Measurements from ENCODE around the gene TNRC6C. TPM values are rescaled to one million over a fixed set of nuclear protein-coding genes. Genes with fewer than 3 reads are reported as not detected.

The TNRC6C gene
- total and polyA plus RNA-seq, 2 of the 13 experiments (the other 11 are each of a cell fraction or from before 2014, with no cell fraction given), result 0.66 to 4.9 TPM

DNA sequence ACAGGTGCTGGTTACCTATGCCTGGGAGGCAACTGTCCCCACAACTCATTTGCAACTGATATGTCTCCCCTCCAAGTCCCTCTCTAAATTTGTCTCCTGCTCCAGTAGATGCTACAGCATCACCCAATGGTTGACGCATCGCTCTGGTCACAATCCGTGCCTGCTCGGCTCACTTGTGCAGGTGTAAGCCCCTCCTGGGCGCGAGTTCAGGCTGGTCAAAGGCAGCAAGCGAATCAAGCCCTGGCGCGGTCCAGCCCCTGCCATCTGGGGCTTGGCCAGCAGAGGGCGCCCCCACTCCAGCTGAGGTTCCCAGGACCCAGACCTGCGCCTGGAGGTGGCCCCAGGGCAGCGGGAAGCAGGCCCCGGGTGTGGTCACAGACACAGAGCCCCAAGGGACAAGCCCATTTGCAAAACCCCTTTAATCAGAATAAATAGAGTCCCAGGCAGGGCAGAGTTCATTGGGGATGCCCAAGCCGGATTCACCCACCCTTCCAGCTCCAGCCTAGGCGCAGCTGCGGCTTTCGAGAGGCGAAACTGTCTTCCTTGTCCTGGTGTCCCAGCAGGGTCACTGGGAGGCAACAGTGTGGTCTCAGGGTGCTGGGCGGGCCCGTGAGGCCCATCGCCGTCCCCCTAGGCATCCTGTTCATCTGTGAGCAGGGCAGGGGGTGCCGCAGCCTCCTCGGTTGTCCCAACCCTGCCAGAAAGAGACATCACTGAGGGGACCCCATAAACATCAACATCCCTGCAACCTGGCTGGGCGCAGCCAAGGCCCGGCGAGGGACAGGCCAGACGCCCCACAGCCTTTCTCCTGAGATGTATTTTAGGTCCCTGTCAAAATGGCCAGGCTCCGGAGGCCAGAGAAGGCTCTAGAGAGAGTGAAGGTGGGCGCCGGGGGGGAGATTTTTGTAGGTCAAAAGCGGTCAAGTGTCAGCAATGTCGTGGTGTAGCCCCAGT, 154.3 kb downstream of the TNRC6C start (continued):
- TF ChIP-seq GABPB1 (CRISPR knock-in tag; IDR thresholded peaks at IDR 0.05) (peak; percentile 62; the same call in 1 of the 2 replicates), HNF4G (IDR thresholded peaks at IDR 0.05; ENCODE audit: borderline replicate concordance, low read depth, low read length) (no peak), HNF4G (CRISPR knock-in tag; IDR thresholded peaks at IDR 0.05; ENCODE audit: borderline replicate concordance, low read depth) (no peak), SMAD3 (CRISPR knock-in tag; IDR thresholded peaks at IDR 0.05) (peak; percentile 74; the same call in 1 of the 2 replicates), DPF2 (CRISPR knock-in tag; IDR thresholded peaks at IDR 0.05; ENCODE audit: borderline replicate concordance, low read depth) (no peak), ZNF263 (CRISPR knock-in tag; IDR thresholded peaks at IDR 0.05) (peak; percentile 70), DNMT1 (CRISPR knock-in tag; IDR thresholded peaks at IDR 0.05) (no peak; the same call in 1 of the 2 replicates), ZNF121 (CRISPR knock-in tag; IDR thresholded peaks at IDR 0.05) (no peak), FOSL2 (CRISPR knock-in tag; IDR thresholded peaks at IDR 0.05) (0 out of 2 replicates have a peak, but pooled peaks have one; percentile 37), AKAP8 (CRISPR knock-in tag; IDR thresholded peaks at IDR 0.05) (no peak), HIVEP1 (CRISPR knock-in tag; IDR thresholded peaks at IDR 0.05) (0 out of 2 replicates have a peak, but pooled peaks have one; percentile 6), ZNF138 (CRISPR knock-in tag; IDR thresholded peaks at IDR 0.05; ENCODE audit: low read depth) (peak; percentile 74; the same call in 1 of the 2 replicates)
- TF ChIP-seq, protein P1, sequence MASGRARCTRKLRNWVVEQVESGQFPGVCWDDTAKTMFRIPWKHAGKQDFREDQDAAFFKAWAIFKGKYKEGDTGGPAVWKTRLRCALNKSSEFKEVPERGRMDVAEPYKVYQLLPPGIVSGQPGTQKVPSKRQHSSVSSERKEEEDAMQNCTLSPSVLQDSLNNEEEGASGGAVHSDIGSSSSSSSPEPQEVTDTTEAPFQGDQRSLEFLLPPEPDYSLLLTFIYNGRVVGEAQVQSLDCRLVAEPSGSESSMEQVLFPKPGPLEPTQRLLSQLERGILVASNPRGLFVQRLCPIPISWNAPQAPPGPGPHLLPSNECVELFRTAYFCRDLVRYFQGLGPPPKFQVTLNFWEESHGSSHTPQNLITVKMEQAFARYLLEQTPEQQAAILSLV (CRISPR knock-in tag; IDR thresholded peaks at IDR 0.05; ENCODE audit: borderline replicate concordance), result peak; percentile 61; the same call in 1 of the 2 replicates
- TF ChIP-seq, protein P2, sequence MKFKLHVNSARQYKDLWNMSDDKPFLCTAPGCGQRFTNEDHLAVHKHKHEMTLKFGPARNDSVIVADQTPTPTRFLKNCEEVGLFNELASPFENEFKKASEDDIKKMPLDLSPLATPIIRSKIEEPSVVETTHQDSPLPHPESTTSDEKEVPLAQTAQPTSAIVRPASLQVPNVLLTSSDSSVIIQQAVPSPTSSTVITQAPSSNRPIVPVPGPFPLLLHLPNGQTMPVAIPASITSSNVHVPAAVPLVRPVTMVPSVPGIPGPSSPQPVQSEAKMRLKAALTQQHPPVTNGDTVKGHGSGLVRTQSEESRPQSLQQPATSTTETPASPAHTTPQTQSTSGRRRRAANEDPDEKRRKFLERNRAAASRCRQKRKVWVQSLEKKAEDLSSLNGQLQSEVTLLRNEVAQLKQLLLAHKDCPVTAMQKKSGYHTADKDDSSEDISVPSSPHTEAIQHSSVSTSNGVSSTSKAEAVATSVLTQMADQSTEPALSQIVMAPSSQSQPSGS (CRISPR knock-in tag; IDR thresholded peaks at IDR 0.05), result peak; percentile 50; the same call in 1 of the 2 replicates
- TF ChIP-seq, protein P3, sequence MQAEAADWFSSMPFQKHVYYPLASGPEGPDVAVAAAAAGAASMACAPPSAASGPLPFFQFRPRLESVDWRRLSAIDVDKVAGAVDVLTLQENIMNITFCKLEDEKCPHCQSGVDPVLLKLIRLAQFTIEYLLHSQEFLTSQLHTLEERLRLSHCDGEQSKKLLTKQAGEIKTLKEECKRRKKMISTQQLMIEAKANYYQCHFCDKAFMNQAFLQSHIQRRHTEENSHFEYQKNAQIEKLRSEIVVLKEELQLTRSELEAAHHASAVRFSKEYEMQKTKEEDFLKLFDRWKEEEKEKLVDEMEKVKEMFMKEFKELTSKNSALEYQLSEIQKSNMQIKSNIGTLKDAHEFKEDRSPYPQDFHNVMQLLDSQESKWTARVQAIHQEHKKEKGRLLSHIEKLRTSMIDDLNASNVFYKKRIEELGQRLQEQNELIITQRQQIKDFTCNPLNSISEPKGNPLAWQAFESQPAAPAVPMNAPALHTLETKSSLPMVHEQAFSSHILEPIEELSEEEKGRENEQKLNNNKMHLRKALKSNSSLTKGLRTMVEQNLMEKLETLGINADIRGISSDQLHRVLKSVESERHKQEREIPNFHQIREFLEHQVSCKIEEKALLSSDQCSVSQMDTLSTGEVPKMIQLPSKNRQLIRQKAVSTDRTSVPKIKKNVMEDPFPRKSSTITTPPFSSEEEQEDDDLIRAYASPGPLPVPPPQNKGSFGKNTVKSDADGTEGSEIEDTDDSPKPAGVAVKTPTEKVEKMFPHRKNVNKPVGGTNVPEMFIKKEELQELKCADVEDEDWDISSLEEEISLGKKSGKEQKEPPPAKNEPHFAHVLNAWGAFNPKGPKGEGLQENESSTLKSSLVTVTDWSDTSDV (CRISPR knock-in tag; IDR thresholded peaks at IDR 0.05), result no peak
- TF ChIP-seq, protein P4, sequence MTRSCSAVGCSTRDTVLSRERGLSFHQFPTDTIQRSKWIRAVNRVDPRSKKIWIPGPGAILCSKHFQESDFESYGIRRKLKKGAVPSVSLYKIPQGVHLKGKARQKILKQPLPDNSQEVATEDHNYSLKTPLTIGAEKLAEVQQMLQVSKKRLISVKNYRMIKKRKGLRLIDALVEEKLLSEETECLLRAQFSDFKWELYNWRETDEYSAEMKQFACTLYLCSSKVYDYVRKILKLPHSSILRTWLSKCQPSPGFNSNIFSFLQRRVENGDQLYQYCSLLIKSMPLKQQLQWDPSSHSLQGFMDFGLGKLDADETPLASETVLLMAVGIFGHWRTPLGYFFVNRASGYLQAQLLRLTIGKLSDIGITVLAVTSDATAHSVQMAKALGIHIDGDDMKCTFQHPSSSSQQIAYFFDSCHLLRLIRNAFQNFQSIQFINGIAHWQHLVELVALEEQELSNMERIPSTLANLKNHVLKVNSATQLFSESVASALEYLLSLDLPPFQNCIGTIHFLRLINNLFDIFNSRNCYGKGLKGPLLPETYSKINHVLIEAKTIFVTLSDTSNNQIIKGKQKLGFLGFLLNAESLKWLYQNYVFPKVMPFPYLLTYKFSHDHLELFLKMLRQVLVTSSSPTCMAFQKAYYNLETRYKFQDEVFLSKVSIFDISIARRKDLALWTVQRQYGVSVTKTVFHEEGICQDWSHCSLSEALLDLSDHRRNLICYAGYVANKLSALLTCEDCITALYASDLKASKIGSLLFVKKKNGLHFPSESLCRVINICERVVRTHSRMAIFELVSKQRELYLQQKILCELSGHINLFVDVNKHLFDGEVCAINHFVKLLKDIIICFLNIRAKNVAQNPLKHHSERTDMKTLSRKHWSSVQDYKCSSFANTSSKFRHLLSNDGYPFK (CRISPR knock-in tag; IDR thresholded peaks at IDR 0.05; ENCODE audit: borderline replicate concordance), result peak; percentile 66; the same call in 1 of the 2 replicates
- TF ChIP-seq, protein P5, sequence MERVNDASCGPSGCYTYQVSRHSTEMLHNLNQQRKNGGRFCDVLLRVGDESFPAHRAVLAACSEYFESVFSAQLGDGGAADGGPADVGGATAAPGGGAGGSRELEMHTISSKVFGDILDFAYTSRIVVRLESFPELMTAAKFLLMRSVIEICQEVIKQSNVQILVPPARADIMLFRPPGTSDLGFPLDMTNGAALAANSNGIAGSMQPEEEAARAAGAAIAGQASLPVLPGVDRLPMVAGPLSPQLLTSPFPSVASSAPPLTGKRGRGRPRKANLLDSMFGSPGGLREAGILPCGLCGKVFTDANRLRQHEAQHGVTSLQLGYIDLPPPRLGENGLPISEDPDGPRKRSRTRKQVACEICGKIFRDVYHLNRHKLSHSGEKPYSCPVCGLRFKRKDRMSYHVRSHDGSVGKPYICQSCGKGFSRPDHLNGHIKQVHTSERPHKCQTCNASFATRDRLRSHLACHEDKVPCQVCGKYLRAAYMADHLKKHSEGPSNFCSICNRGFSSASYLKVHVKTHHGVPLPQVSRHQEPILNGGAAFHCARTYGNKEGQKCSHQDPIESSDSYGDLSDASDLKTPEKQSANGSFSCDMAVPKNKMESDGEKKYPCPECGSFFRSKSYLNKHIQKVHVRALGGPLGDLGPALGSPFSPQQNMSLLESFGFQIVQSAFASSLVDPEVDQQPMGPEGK (CRISPR knock-in tag; IDR thresholded peaks at IDR 0.05), result peak; percentile 44; the same call in 1 of the 2 replicates
